OCI-LY3 (cell line): ENCODE results near the gene DGKG.

Experiments used
- H2AFZ ChIP-seq: fragments of 200-600, 300-600 bp; shearing (Covaris generic); 2 replicates; pipeline ENCODE4 v1.6.0; 2014; ENCODE audit warnings: antibody characterized with exemption, low read depth, low read length
- H3K27ac ChIP-seq: fragments of 200-600, 300-600 bp; sonication (generic); 2 replicates; pipeline ENCODE4 v1.5.1; 2014; ENCODE audit warnings: mild to moderate bottlenecking, low read length, moderate library complexity, mixed read lengths
- H3K27me3 ChIP-seq: fragments of 200-600, 300-600 bp; sonication (generic); 2 replicates; pipeline ENCODE4 v1.6.1; 2014; ENCODE audit warnings: low read depth, low read length, mixed read lengths
- H3K36me3 ChIP-seq: fragments of 200-600, 300-600 bp; sonication (generic); replicated peaks from 2 replicates; pipeline ENCODE3; 2014; ENCODE audit warnings: low read depth, low read length, mixed read lengths
- H3K4me1 ChIP-seq: fragments of 300-600, 200-600 bp; sonication (generic); 2 replicates; pipeline ENCODE4 v1.6.1; 2014; ENCODE audit warnings: low read length, mixed read lengths
- H3K4me2 ChIP-seq: fragments of 200-600, 300-600 bp; sonication (generic); 2 replicates; pipeline ENCODE4 v1.6.1; 2014; ENCODE audit warnings: low read length, mixed read lengths
- H3K4me3 ChIP-seq: fragments of 300-600, 200-600 bp; sonication (generic); 2 replicates; pipeline ENCODE4 v1.5.1; 2014; ENCODE audit warnings: antibody characterized with exemption, mild to moderate bottlenecking, low read length, moderate library complexity
- H3K79me2 ChIP-seq: fragments of 300-600, 200-600 bp; shearing (Covaris generic); 2 replicates; pipeline ENCODE4 v1.6.1; 2014; ENCODE audit warnings: mild to moderate bottlenecking, low read length, mixed read lengths
- H3K9ac ChIP-seq: fragments of 300-600, 200-600 bp; shearing (Covaris generic); 2 replicates; pipeline ENCODE4 v1.6.0; 2014; ENCODE audit warnings: mild to moderate bottlenecking, low read length, moderate library complexity
- H3K9me3 ChIP-seq: fragments of 200-600, 300-600 bp; shearing (Covaris generic); 2 replicates; pipeline ENCODE4 v1.6.1; 2014; ENCODE audit warnings: low read length, mixed read lengths; ENCODE audit not compliant: insufficient read depth
- H4K20me1 ChIP-seq: fragments of 200-600, 300-600 bp; sonication (generic); 2 replicates; pipeline ENCODE4 v1.6.1; 2016; ENCODE audit warnings: low read length, mixed read lengths; ENCODE audit not compliant: insufficient read depth
- CTCF ChIP-seq: fragments of 200-600, 300-600 bp; sonication (generic); IDR thresholded peaks from 2 replicates; pipeline ENCODE4 v1.5.1; 2014; ENCODE audit warnings: antibody characterized with exemption, low read length, low read depth
- EZH2phosphoT487 ChIP-seq: fragments of 200-600 bp; shearing (Covaris generic); IDR thresholded peaks from 2 replicates; pipeline ENCODE4 v1.6.1; 2018; ENCODE audit warnings: antibody characterized with exemption, mixed run types, low read depth

The DGKG gene

GRCh38 chr3:186319945-186320344 is 42.1 kb downstream of the DGKG start:
- no peak overlapping the region for H3K4me2 ChIP-seq
- no peaks in the 10 kb centered on the region for H3K79me2 ChIP-seq
- H3K4me1 ChIP-seq = no peaks in the 10 kb centered on the region
- no peaks in the 10 kb centered on the region for H4K20me1 ChIP-seq
- H3K9me3 ChIP-seq = no peaks in the 10 kb centered on the region
- no peak overlapping the region for H3K9ac ChIP-seq
- H3K27me3 ChIP-seq = no peaks in the 10 kb centered on the region
- no peak overlapping the region for H3K4me3 ChIP-seq
- no peaks in the 10 kb centered on the region for H3K36me3 ChIP-seq
- no peak for TF ChIP-seq CTCF
- no peak for TF ChIP-seq EZH2phosphoT487
- H3K27ac ChIP-seq = no peak overlapping the region
- no peak overlapping the region for H2AFZ ChIP-seq

GRCh38 chr3:186318135-186318534 is 43.9 kb downstream of the DGKG start:
- Histone ChIP-seq H4K20me1 (no peaks in the 10 kb centered on the region), H3K4me3 (no peak overlapping the region), H3K27ac (no peak overlapping the region), H2AFZ (no peak overlapping the region), H3K79me2 (no peaks in the 10 kb centered on the region), H3K9ac (no peak overlapping the region), H3K4me1 (no peaks in the 10 kb centered on the region), H3K27me3 (no peaks in the 10 kb centered on the region), H3K4me2 (no peak overlapping the region), H3K9me3 (no peaks in the 10 kb centered on the region), H3K36me3 (no peaks in the 10 kb centered on the region)
- TF ChIP-seq CTCF (no peak), EZH2phosphoT487 (no peak)

- H3K9ac ChIP-seq = no peak overlapping the region
- no peak overlapping the region for H3K4me3 ChIP-seq
- H4K20me1 ChIP-seq = no peaks in the 10 kb centered on the region
- H3K79me2 ChIP-seq = no peaks in the 10 kb centered on the region
- no peaks in the 10 kb centered on the region for H3K36me3 ChIP-seq
- H3K4me1 ChIP-seq = no peaks in the 10 kb centered on the region
- no peaks in the 10 kb centered on the region for H3K27me3 ChIP-seq
- H3K4me2 ChIP-seq = no peak overlapping the region
- TF ChIP-seq EZH2phosphoT487 (no peak), CTCF (no peak)
- H2AFZ ChIP-seq = no peak overlapping the region
- no peak overlapping the region for H3K27ac ChIP-seq
- H3K9me3 ChIP-seq = no peaks in the 10 kb centered on the region
Observed at GRCh38 chr3:186317478-186317877, 44.6 kb downstream of the DGKG start.

- Histone ChIP-seq H4K20me1 (no peaks in the 10 kb centered on the region), H3K79me2 (no peaks in the 10 kb centered on the region), H3K27ac (no peak overlapping the region), H3K9ac (no peak overlapping the region), H3K36me3 (no peaks in the 10 kb centered on the region), H3K4me3 (no peak overlapping the region), H3K4me1 (no peaks in the 10 kb centered on the region), H3K9me3 (no peaks in the 10 kb centered on the region), H2AFZ (no peak overlapping the region), H3K27me3 (no peaks in the 10 kb centered on the region), H3K4me2 (no peak overlapping the region)
- TF ChIP-seq EZH2phosphoT487 = no peak
- TF ChIP-seq CTCF = no peak
Observed at GRCh38 chr3:186316666-186317260, 45.3 kb downstream of the DGKG start.
